Uterus (tissue), 2 donors: ENCODE results near the gene ZDHHC12.

Experiments used
- CTCF ChIP-seq, 4 experiments: fragments of 200-600 bp in 2 of 4; fragments of 450-650 bp in 2 of 4; sonication (generic) in 2 of 4; IDR thresholded peaks; one replicate each; pipeline ENCODE4 v1.5.1; 2016 to 2019; ENCODE audit warnings: antibody characterized with exemption in 4 of 4, mild to moderate bottlenecking in 2 of 4, moderate library complexity in 1 of 4
- POLR2A ChIP-seq, 2 donors: fragments of 450-650 bp; IDR thresholded peaks; one replicate each; pipeline ENCODE4 v1.6.1; 2016; ENCODE audit warnings: antibody characterized with exemption in 2 of 2, mild to moderate bottlenecking in 1 of 2, moderate library complexity in 1 of 2

- TF ChIP-seq POLR2A (IDR thresholded peaks at IDR 0.05) (no peak), CTCF (IDR thresholded peaks at IDR 0.05) (no peak)
These were observed 46.5 kb upstream of the ZDHHC12 start for GRCh38 chr9:128770286-128771030.
